CD14-positive monocyte (primary cell): Measurements from ENCODE around the gene RANBP3L. TPM values are rescaled to one million over a fixed set of nuclear protein-coding genes. Genes with fewer than 3 reads are reported as not detected.

ENCODE experiments used
- DNase-seq, 3 donors: peaks; one replicate each; pipeline ENCODE4 v3.0.0-alpha.2; 2011 to 2022
- H2AFZ ChIP-seq: 2 replicates; pipeline ENCODE4 v1.6.0; 2012; ENCODE audit warnings: mild to moderate bottlenecking, low read depth, low read length, inconsistent platforms; ENCODE audit not compliant: insufficient read depth, poor library complexity, severe bottlenecking
- H3K27ac ChIP-seq, 2 donors: 1 replicate in 1 of 2; 2 replicates in 1 of 2; pipeline ENCODE4 v1.5.1; 2012 to 2013; ENCODE audit warnings: low read length in 2 of 2, control low read depth in 1 of 2, inconsistent platforms in 1 of 2, low read depth in 1 of 2, mild to moderate bottlenecking in 1 of 2
- H3K27me3 ChIP-seq, 2 donors: one replicate each; pipeline versions ENCODE4 v1.6.0 to v1.6.1; 2011 to 2013; ENCODE audit warnings: low read length in 2 of 2; ENCODE audit not compliant: control insufficient read depth in 2 of 2, insufficient read depth in 2 of 2
- H3K36me3 ChIP-seq, 2 donors: replicated peaks in 1 of 2; 1 replicate in 1 of 2; 2 replicates in 1 of 2; pipeline versions ENCODE4 v1.5.1 to v1.6.1; 2012 to 2013; ENCODE audit warnings: low read length in 2 of 2, control low read depth in 1 of 2, inconsistent platforms in 1 of 2, mild to moderate bottlenecking in 1 of 2; ENCODE audit not compliant: insufficient read depth in 2 of 2, control insufficient read depth in 1 of 2
- H3K4me1 ChIP-seq, 2 donors: 1 replicate in 1 of 2; 2 replicates in 1 of 2; pipeline versions ENCODE4 v1.5.1 to v1.6.1; 2012 to 2013; ENCODE audit warnings: low read length in 2 of 2, control low read depth in 1 of 2, inconsistent platforms in 1 of 2, mild to moderate bottlenecking in 1 of 2, moderate library complexity in 1 of 2; ENCODE audit not compliant: insufficient read depth in 2 of 2, control insufficient read depth in 1 of 2
- H3K4me2 ChIP-seq: replicated peaks from 2 replicates; pipeline ENCODE3; 2012; ENCODE audit warnings: low read length, moderate library complexity, mild to moderate bottlenecking; ENCODE audit not compliant: poor library complexity, severe bottlenecking; ENCODE audit errors: extremely low read depth
- H3K4me3 ChIP-seq, 3 experiments: fragments of 200-600 bp in 1 of 3; sonication (generic) in 1 of 3; replicated peaks in 1 of 3; 1 replicate in 2 of 3; 2 replicates in 1 of 3; pipeline ENCODE4 v1.5.1; 2011 to 2013; ENCODE audit warnings: low read length in 3 of 3, mild to moderate bottlenecking in 3 of 3, control low read depth in 2 of 3, low read depth in 2 of 3, inconsistent platforms in 1 of 3, moderate library complexity in 1 of 3
- H3K79me2 ChIP-seq: 2 replicates; pipeline ENCODE4 v1.6.0; 2012; ENCODE audit warnings: mild to moderate bottlenecking, control low read depth, inconsistent platforms, low read length, moderate library complexity; ENCODE audit not compliant: insufficient read depth
- H3K9ac ChIP-seq: 2 replicates; pipeline ENCODE4 v1.6.0; 2017; ENCODE audit warnings: low read length, mild to moderate bottlenecking; ENCODE audit not compliant: insufficient read depth, poor library complexity, severe bottlenecking
- H3K9me3 ChIP-seq, 2 donors: replicated peaks in 1 of 2; 1 replicate in 1 of 2; 2 replicates in 1 of 2; pipeline versions ENCODE4 v1.5.1 to v1.6.1; 2012 to 2013; ENCODE audit warnings: low read length in 2 of 2, control low read depth in 1 of 2; ENCODE audit not compliant: control insufficient read depth in 1 of 2, insufficient read depth in 1 of 2
- H4K20me1 ChIP-seq: 2 replicates; pipeline ENCODE4 v1.6.0; 2012; ENCODE audit warnings: mild to moderate bottlenecking, low read length, control low read depth, moderate library complexity; ENCODE audit not compliant: insufficient read depth
- H3K27ac Mint-ChIP-seq, 7 donors: one replicate each; pipeline ENCODE4 v1.8.0; 2020; ENCODE audit warnings: mild to moderate bottlenecking in 7 of 7, mixed read lengths in 7 of 7, moderate library complexity in 6 of 7, inconsistent platforms in 2 of 7
- H3K27me3 Mint-ChIP-seq, 3 donors: one replicate each; pipeline ENCODE4 v1.8.0; 2021 to 2022; ENCODE audit warnings: low read depth in 3 of 3, mild to moderate bottlenecking in 3 of 3, mixed read lengths in 3 of 3, moderate library complexity in 3 of 3, inconsistent platforms in 1 of 3
- H3K36me3 Mint-ChIP-seq, 2 donors: one replicate each; pipeline ENCODE4 v1.8.0; 2020; ENCODE audit warnings: mixed read lengths in 2 of 2, inconsistent platforms in 1 of 2, mild to moderate bottlenecking in 1 of 2
- H3K4me1 Mint-ChIP-seq: one replicate; pipeline ENCODE4 v1.8.0; 2020; ENCODE audit warnings: mild to moderate bottlenecking, mixed read lengths
- H3K4me3 Mint-ChIP-seq, 2 donors: one replicate each; pipeline ENCODE4 v1.8.0; 2020; ENCODE audit warnings: mild to moderate bottlenecking in 2 of 2, mixed read lengths in 2 of 2, moderate library complexity in 1 of 2
- H3K9me3 Mint-ChIP-seq, 7 donors: one replicate each; pipeline ENCODE4 v1.8.0; 2020 to 2022; ENCODE audit warnings: mixed read lengths in 7 of 7, mild to moderate bottlenecking in 6 of 7, moderate library complexity in 6 of 7, inconsistent platforms in 2 of 7
- WGBS: methylation state at CpG from one replicate; pipeline ENCODE4 v1.1.5; 2013; ENCODE audit warnings: missing lambda C conversion rate; ENCODE audit not compliant: insufficient coverage; 5-methylcytosine and 5-hydroxymethylcytosine counted together
- intact Hi-C, 2 donors: fragments of 100-400 bp; cut with micrococcal nuclease; formaldehyde crosslinking; loops; one replicate each; pipeline versions ENCODE4 v1.15.0 to v1.15.1; 2023
- polyA plus RNA-seq, 3 donors: library from polyadenylated mRNA; depleted of rRNA in 1 of 3; unstranded in 2 of 3; stranded (reverse) in 1 of 3; fragments of 300-500 nt in 2 of 3; fragments of >200 nt in 1 of 3; fragmentation: Illumina TruSeq in 2 of 3; gene quantifications; 1 replicate in 2 of 3; 2 replicates in 1 of 3; pipeline ENCODE4 v1.2.3, GENCODE V29; 2012 to 2021
- TF ChIP-seq, protein P1 (sequence below): fragments of 200-600 bp; IDR thresholded peaks from one replicate; pipeline ENCODE4 v1.8.0; 2022; ENCODE audit warnings: antibody characterized with exemption, mild to moderate bottlenecking

The RANBP3L gene
- polyA plus RNA-seq, 3 donors = not detected

DNA sequence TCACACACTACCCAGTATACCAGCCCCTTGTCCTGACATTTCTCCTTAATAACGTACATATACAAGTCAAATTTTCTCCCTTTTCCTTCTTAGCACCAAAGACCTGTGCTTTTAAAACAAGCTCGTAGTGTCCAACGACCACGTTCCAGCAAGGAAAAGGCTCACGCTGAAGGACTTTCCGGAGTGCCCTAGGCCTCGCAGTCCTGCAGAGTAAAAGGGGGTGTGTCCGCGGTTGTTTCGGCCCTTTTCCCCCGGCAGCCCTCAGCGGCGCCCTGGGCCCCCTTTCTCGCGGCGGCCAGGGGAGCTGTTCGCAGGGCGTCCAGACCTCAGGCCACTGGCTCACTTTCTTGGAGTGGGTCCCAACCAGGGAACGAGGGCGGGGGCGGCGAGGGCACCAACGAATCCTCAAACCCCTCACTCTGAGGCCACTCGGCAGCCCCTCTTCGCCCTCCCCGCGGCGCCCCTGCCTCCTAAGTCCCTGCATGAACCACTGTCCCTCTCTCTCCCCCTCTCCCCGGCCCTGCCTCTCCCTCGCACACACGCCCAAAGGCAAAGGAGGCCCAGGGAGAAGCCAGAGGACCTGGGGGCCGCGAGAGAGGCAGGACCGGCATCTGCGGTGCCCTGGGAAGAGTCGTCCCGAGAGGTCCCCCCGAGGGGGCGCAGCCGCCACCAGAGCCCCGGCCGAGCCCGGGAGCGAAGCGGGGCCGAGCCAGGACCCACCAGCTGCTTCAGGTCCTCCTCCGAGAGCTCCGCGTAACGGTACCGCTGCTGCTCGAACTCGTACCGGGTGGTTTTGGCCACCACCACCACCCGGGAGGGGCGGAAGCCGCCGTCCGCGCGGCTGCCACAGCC, 60.7 kb downstream of the RANBP3L start:
- Histone ChIP-seq H3K9me3 (no peaks in the 10 kb centered on the region), H3K27me3 (no peaks in the 10 kb centered on the region), H3K4me2 (peak overlapping the region; percentile 98), H3K4me3 (peak overlapping the region; percentile 59 to 89 (median 75)), H3K9ac (peak overlapping the region; percentile 82), H4K20me1 (no peaks in the 10 kb centered on the region), H3K4me1 (peaks cover 17 to 26% of the 10 kb centered on the region in 2 donors), H3K27ac (peak overlapping the region; percentile 38 to 69), H3K79me2 (peaks cover 54% of the 10 kb centered on the region), H2AFZ (peak overlapping the region; percentile 94), H3K36me3 (no peaks in the 10 kb centered on the region)
- peaks cover 33% of the 10 kb centered on the region for H3K4me1 Mint-ChIP-seq
- H3K27me3 Mint-ChIP-seq = peaks cover 0 to 2% (median 0%) of the 10 kb centered on the region in 3 donors
- peaks cover 0 to 2% (median 0%) of the 10 kb centered on the region in 7 donors for H3K9me3 Mint-ChIP-seq
- intact Hi-C loops = loop anchor here (5.0 to 10.0 kb wide), 3 partner anchors 89 to 1326 kb away; partner anchors contain the start of genes LMBRD2 (in 2 of the 2), SKP2 (in 2 of the 2), BRIX1 (in 1 of the 2) and RAD1 (in 1 of the 2)
- peak; percentile 4 to 15 (median 7) for DNase-seq
- TF ChIP-seq, protein P1, sequence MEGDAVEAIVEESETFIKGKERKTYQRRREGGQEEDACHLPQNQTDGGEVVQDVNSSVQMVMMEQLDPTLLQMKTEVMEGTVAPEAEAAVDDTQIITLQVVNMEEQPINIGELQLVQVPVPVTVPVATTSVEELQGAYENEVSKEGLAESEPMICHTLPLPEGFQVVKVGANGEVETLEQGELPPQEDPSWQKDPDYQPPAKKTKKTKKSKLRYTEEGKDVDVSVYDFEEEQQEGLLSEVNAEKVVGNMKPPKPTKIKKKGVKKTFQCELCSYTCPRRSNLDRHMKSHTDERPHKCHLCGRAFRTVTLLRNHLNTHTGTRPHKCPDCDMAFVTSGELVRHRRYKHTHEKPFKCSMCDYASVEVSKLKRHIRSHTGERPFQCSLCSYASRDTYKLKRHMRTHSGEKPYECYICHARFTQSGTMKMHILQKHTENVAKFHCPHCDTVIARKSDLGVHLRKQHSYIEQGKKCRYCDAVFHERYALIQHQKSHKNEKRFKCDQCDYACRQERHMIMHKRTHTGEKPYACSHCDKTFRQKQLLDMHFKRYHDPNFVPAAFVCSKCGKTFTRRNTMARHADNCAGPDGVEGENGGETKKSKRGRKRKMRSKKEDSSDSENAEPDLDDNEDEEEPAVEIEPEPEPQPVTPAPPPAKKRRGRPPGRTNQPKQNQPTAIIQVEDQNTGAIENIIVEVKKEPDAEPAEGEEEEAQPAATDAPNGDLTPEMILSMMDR = no peak
- peak overlapping the region; percentile 89 to 91 for H3K4me3 Mint-ChIP-seq
- WGBS = under 1% methylated on average over 59 of the region's 61 CpGs
- peak overlapping the region; percentile 30 to 89 (median 66) for H3K27ac Mint-ChIP-seq
- H3K36me3 Mint-ChIP-seq = no peaks in the 10 kb centered on the region

DNA sequence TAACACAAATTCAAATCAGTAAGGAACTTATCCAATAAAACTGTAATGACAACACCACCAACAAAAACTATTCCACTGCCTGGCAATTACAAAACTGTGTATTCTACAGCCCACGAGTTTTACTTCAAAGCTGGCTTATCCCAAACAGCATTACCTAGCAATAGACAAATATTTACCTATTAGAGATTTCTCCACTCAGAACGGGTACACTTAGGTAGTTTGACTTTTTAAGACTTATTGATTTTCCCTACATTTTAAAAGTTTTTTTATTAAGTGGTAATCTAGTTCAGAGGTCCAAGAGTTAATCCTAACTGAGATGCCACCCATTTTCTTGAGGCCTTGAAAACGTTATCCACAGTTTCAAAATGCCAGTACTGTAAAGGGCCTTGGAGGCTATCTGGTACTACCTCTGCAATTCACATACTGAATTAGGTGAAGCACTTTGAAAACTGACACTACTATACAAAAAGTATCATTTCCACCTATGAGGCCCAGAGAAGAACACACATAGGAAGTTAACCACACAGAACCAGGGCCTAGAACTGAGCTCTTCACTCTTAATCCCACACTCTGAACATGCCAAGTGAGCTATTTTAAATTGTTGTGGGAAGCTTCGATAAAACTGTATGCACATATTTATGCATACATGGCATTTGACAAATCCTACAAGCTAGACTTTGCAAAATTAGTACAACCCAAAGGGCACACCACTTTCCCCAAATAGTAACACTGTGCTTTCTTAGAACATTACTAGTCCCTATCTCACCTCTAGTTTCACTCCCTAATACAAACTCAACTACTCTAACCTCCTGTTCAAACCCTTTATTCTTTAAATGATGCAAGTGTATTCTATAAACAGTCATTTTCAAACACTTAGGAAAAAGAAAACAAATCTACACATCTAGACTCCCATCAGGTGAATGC, 62.1 kb downstream of the RANBP3L start:
- Histone ChIP-seq H3K9ac (no peak overlapping the region), H3K36me3 (no peaks in the 10 kb centered on the region), H3K4me2 (no peak overlapping the region), H3K4me1 (peaks cover 17 to 26% of the 10 kb centered on the region in 2 donors), H3K4me3 (no peak overlapping the region), H2AFZ (no peak overlapping the region), H3K9me3 (no peaks in the 10 kb centered on the region), H3K27ac (no peak overlapping the region), H3K79me2 (peaks cover 58% of the 10 kb centered on the region), H4K20me1 (no peaks in the 10 kb centered on the region), H3K27me3 (no peaks in the 10 kb centered on the region)
- Mint-ChIP-seq H3K9me3 (no peaks in the 10 kb centered on the region), H3K4me3 (peak overlapping the region in 1 of 2 donors; percentile 26), H3K36me3 (no peaks in the 10 kb centered on the region), H3K27ac (no peak overlapping the region), H3K27me3 (peaks cover 0 to 2% (median 0%) of the 10 kb centered on the region in 3 donors), H3K4me1 (peaks cover 33% of the 10 kb centered on the region)
- WGBS = no CpG with 5 or more reads among the region's 4 CpGs
- intact Hi-C loops = loop anchor here (5.0 to 10.0 kb wide), 3 partner anchors 87 to 1325 kb away; partner anchors contain the start of genes LMBRD2 (in 2 of the 2), SKP2 (in 2 of the 2), BRIX1 (in 1 of the 2) and RAD1 (in 1 of the 2)
- no peak for DNase-seq
- TF ChIP-seq, protein P1 = no peak
